Dedifferentiated amniotic fluid mesenchymal stem cell (primary cell): ENCODE results near the gene CCDC39.
"Not testable (repeated sequence)": the region's sequence is repeated elsewhere in the genome, so short reads cannot be mapped to it uniquely, and the experiment has no call there.

Experiments used
- DNase-seq: peaks from one replicate; pipeline ENCODE4 v3.0.0-alpha.2; 2016; ENCODE audit errors: extremely low spot score

The CCDC39 gene

GRCh38 chr3:180624714-180625113 is 54.6 kb downstream of the CCDC39 start:
- no peak for DNase-seq

- DNase-seq, result no peak
These were observed 59.6 kb downstream of the CCDC39 start for GRCh38 chr3:180619723-180620122.

- DNase-seq, result not testable (repeated sequence)
These were observed 60.7 kb downstream of the CCDC39 start for GRCh38 chr3:180618563-180618962.

- no peak for DNase-seq
These were observed 62.2 kb downstream of the CCDC39 start for GRCh38 chr3:180617049-180617448.

- no peak for DNase-seq
These were observed 63.3 kb downstream of the CCDC39 start for GRCh38 chr3:180615954-180616353.

- no peak for DNase-seq
These were observed 66.9 kb downstream of the CCDC39 start for GRCh38 chr3:180612364-180612763.

GRCh38 chr3:180611006-180611405 is 68.3 kb downstream of the CCDC39 start:
- DNase-seq, result no peak

GRCh38 chr3:180601688-180602666 is 77.3 kb downstream of the CCDC39 start, which contains the start of gene TTC14:
TSS of gene TTC14 (plus strand) at chr3:180602163. CDS start at chr3:180602262, 99 bp downstream.
- peak; percentile 94 for DNase-seq

GRCh38 chr3:180600473-180600872 is 78.8 kb downstream of the CCDC39 start:
- no peak for DNase-seq

- DNase-seq, result no peak
These were observed 83.7 kb downstream of the CCDC39 start for GRCh38 chr3:180595559-180595935.

GRCh38 chr3:180594631-180595558 is 84.4 kb downstream of the CCDC39 start:
- DNase-seq, result no peak

- DNase-seq, result not testable (repeated sequence)
These were observed 85.7 kb downstream of the CCDC39 start for GRCh38 chr3:180593631-180594030.

GRCh38 chr3:180590396-180590795 is 88.9 kb downstream of the CCDC39 start:
- DNase-seq, result no peak

GRCh38 chr3:180580934-180581333 is 98.4 kb downstream of the CCDC39 start:
- DNase-seq, result no peak

- no peak for DNase-seq
These were observed 103.7 kb downstream of the CCDC39 start for GRCh38 chr3:180575571-180575970.

GRCh38 chr3:180571831-180572598 is 107.3 kb downstream of the CCDC39 start:
- DNase-seq, result no peak

GRCh38 chr3:180570238-180570637 is 109.1 kb downstream of the CCDC39 start:
- DNase-seq, result no peak

- no peak for DNase-seq
These were observed 114.6 kb downstream of the CCDC39 start for GRCh38 chr3:180564676-180565075.
